CD4-positive, alpha-beta T cell (primary cell): ENCODE results near the gene LACTB. TPM values are rescaled to one million over a fixed set of nuclear protein-coding genes. Genes with fewer than 3 reads are reported as not detected.

ENCODE experiments used
- ATAC-seq: fragments of 200-7000 bp; cut with Tn5 transposase; one replicate; pipeline ENCODE4 v1.10.0; 2022; ENCODE audit warnings: mild to moderate bottlenecking; ENCODE audit not compliant: poor library complexity
- CTCF ChIA-PET: fragments of 350-600 bp; sonication (Branson Sonifier 250); formaldehyde crosslinking; loops from one replicate; lab custom pipeline; 2021; ENCODE audit warnings: antibody characterized with exemption, inconsistent platforms; lab: Charles Lee
- POLR2A ChIA-PET: fragments of 350-600 bp; sonication (Branson Sonifier 250); formaldehyde crosslinking; loops from one replicate; lab custom pipeline; 2021; ENCODE audit warnings: antibody characterized with exemption, inconsistent platforms; lab: Charles Lee
- DNase-seq, 14 experiments: peaks; one replicate each; pipeline ENCODE4 v3.0.0-alpha.2; 2013 to 2020; ENCODE audit warnings: mixed read lengths in 2 of 14
- H3K27ac ChIP-seq, 2 donors: one replicate each; pipeline versions ENCODE4 v1.5.1 to v1.7.0; 2013; ENCODE audit warnings: low read length in 2 of 2, low read depth in 1 of 2, mild to moderate bottlenecking in 1 of 2
- H3K27me3 ChIP-seq, 2 experiments: 1 replicate in 1 of 2; 2 replicates in 1 of 2; pipeline versions ENCODE4 v1.6.1 to v1.7.0; 2013; ENCODE audit warnings: low read length in 2 of 2, control low read depth in 1 of 2, mild to moderate bottlenecking in 1 of 2, moderate library complexity in 1 of 2; ENCODE audit not compliant: insufficient read depth in 2 of 2, control insufficient read depth in 1 of 2
- H3K36me3 ChIP-seq: one replicate; pipeline ENCODE4 v1.6.1; 2013; ENCODE audit warnings: low read length, control low read depth; ENCODE audit not compliant: insufficient read depth
- H3K4me1 ChIP-seq: one replicate; pipeline ENCODE4 v1.6.1; 2013; ENCODE audit warnings: low read length, control low read depth; ENCODE audit not compliant: insufficient read depth
- H3K4me3 ChIP-seq: one replicate; pipeline ENCODE4 v1.5.1; 2013; ENCODE audit warnings: mild to moderate bottlenecking, low read length, moderate library complexity
- H3K9me3 ChIP-seq, 2 experiments: 1 replicate in 1 of 2; 2 replicates in 1 of 2; pipeline versions ENCODE4 v1.6.1 to v1.7.0; 2013; ENCODE audit warnings: low read length in 2 of 2, mild to moderate bottlenecking in 2 of 2, control low read depth in 1 of 2, moderate library complexity in 1 of 2; ENCODE audit not compliant: control insufficient read depth in 1 of 2, insufficient read depth in 1 of 2
- H3K27ac Mint-ChIP-seq: one replicate; pipeline ENCODE4 v1.8.0; 2020; ENCODE audit warnings: mixed read lengths
- H3K27me3 Mint-ChIP-seq: one replicate; pipeline ENCODE4 v1.8.0; 2021; ENCODE audit warnings: mixed read lengths
- H3K36me3 Mint-ChIP-seq: one replicate; pipeline ENCODE4 v1.8.0; 2021; ENCODE audit warnings: low read depth, mixed read lengths
- H3K4me1 Mint-ChIP-seq: one replicate; pipeline ENCODE4 v1.8.0; 2021; ENCODE audit warnings: low read depth, mixed read lengths
- H3K4me3 Mint-ChIP-seq: one replicate; pipeline ENCODE4 v1.8.0; 2020; ENCODE audit warnings: mild to moderate bottlenecking, mixed read lengths
- H3K9me3 Mint-ChIP-seq: one replicate; pipeline ENCODE4 v1.8.0; 2020; ENCODE audit warnings: mixed read lengths
- intact Hi-C, 2 experiments: fragments of 100-400 bp; cut with DNase I in 1 of 2; cut with micrococcal nuclease in 1 of 2; formaldehyde crosslinking; loops; one replicate each; pipeline versions ENCODE4 v1.15.1 to v1.9.0; 2023 to 2025; cut with DNase I, micrococcal nuclease
- total RNA-seq, 174 experiments: library from RNA in 2 of 174; stranded (reverse) in 2 of 174; gene quantifications; one replicate each; pipeline ENCODE4 v1.2.3 and lab custom pipeline; 2021 to 2026
- TF ChIP-seq, protein P1 (sequence below): fragments of 200-600 bp; IDR thresholded peaks from one replicate; pipeline ENCODE4 v1.8.0; 2022; ENCODE audit warnings: antibody characterized with exemption, mild to moderate bottlenecking

The LACTB gene
- total RNA-seq, 2 experiments from 2014 or later = 6.9 to 7.0 TPM

- Histone ChIP-seq H3K36me3 (no peaks in the 10 kb centered on the region), H3K27ac (no peak overlapping the region), H3K4me1 (no peaks in the 10 kb centered on the region), H3K27me3 (no peaks in the 10 kb centered on the region), H3K4me3 (no peak overlapping the region), H3K9me3 (no peaks in the 10 kb centered on the region)
- intact Hi-C loops = loop anchor here in 1 of 2 experiments (5.0 kb wide), 1 partner anchor 233 kb away; no protein-coding TSS in a partner anchor
- DNase-seq (no peak), ATAC-seq (no peak)
- H3K4me3 Mint-ChIP-seq = no peak overlapping the region
- POLR2A ChIA-PET = no interaction called here
- no peak overlapping the region for H3K27ac Mint-ChIP-seq
- no peaks in the 10 kb centered on the region for H3K36me3 Mint-ChIP-seq
- TF ChIP-seq, protein P1, sequence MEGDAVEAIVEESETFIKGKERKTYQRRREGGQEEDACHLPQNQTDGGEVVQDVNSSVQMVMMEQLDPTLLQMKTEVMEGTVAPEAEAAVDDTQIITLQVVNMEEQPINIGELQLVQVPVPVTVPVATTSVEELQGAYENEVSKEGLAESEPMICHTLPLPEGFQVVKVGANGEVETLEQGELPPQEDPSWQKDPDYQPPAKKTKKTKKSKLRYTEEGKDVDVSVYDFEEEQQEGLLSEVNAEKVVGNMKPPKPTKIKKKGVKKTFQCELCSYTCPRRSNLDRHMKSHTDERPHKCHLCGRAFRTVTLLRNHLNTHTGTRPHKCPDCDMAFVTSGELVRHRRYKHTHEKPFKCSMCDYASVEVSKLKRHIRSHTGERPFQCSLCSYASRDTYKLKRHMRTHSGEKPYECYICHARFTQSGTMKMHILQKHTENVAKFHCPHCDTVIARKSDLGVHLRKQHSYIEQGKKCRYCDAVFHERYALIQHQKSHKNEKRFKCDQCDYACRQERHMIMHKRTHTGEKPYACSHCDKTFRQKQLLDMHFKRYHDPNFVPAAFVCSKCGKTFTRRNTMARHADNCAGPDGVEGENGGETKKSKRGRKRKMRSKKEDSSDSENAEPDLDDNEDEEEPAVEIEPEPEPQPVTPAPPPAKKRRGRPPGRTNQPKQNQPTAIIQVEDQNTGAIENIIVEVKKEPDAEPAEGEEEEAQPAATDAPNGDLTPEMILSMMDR = no peak
- CTCF ChIA-PET = interaction anchor here (1.2 kb wide), 1 partner anchor 14 kb away, joined by 3 read pairs; no protein-coding TSS in a partner anchor
- no peaks in the 10 kb centered on the region for H3K27me3 Mint-ChIP-seq
- peaks cover 5% of the 10 kb centered on the region for H3K4me1 Mint-ChIP-seq
- no peaks in the 10 kb centered on the region for H3K9me3 Mint-ChIP-seq
Observed at GRCh38 chr15:63169788-63170187, 48.1 kb downstream of the LACTB start.

GRCh38 chr15:63172376-63172775 lies 50.7 kb downstream of the LACTB start:
- Histone ChIP-seq H3K4me1 (no peaks in the 10 kb centered on the region), H3K27ac (no peak overlapping the region), H3K9me3 (no peaks in the 10 kb centered on the region), H3K36me3 (no peaks in the 10 kb centered on the region), H3K27me3 (no peaks in the 10 kb centered on the region), H3K4me3 (no peak overlapping the region)
- ChIA-PET POLR2A (interaction anchor here (1.7 kb wide), 1 partner anchor 15 kb away, joined by 5 read pairs; the partner anchor contains the start of gene RPS27L), CTCF (interaction anchor here (0.6 kb wide), 1 partner anchor 10 kb away, joined by 3 read pairs; no protein-coding TSS in a partner anchor)
- intact Hi-C loops = no loop called here
- Mint-ChIP-seq H3K4me3 (no peak overlapping the region), H3K36me3 (no peaks in the 10 kb centered on the region), H3K27ac (no peak overlapping the region), H3K4me1 (no peaks in the 10 kb centered on the region), H3K27me3 (no peaks in the 10 kb centered on the region), H3K9me3 (no peaks in the 10 kb centered on the region)
- ATAC-seq = no peak
- no peak for DNase-seq
- TF ChIP-seq, protein P1 = no peak

DNA sequence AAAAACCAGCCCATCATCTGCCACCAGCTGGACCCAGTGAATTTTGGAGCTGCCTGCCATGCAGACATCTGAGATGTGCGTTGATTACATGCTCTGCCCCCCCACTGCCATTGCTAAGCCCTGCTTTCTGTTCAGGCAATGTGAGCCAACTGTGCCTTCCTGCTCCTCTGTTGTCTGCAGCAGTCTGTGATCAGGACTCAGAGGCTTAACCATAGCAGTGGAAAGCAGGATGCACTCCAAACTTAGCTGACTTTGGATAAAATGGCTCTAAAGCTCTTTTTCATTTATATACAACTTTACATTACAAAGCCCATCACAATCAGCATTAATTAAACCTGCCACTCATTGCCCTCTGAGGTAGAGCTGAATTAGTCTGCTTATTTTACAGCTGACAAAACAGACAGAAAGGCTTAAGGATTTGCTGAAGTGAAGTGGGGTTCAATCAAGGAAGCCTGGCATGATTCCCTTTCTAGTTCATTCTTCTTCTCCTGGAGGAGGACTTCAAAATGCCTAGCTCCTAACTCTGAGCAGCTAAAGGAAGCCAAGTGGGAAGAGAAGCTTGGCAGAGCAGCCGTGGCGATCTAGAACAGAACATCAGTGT lies 51.3 kb downstream of the LACTB start:
- H3K27me3 ChIP-seq = no peaks in the 10 kb centered on the region
- no peaks in the 10 kb centered on the region for H3K9me3 ChIP-seq
- no peak overlapping the region for H3K4me3 Mint-ChIP-seq
- no peak overlapping the region for H3K27ac Mint-ChIP-seq
- H3K36me3 Mint-ChIP-seq = no peaks in the 10 kb centered on the region
- H3K4me1 Mint-ChIP-seq = no peaks in the 10 kb centered on the region
- no peak overlapping the region for H3K27ac ChIP-seq
- H3K36me3 ChIP-seq = no peaks in the 10 kb centered on the region
- intact Hi-C loops = no loop called here
- no peak overlapping the region for H3K4me3 ChIP-seq
- ChIA-PET CTCF (interaction anchor here (0.6 kb wide), 1 partner anchor 11 kb away, joined by 3 read pairs; no protein-coding TSS in a partner anchor), POLR2A (interaction anchor here (1.7 kb wide), 1 partner anchor 16 kb away, joined by 5 read pairs; the partner anchor contains the start of gene RPS27L)
- TF ChIP-seq, protein P1 = no peak
- H3K4me1 ChIP-seq = no peaks in the 10 kb centered on the region
- H3K27me3 Mint-ChIP-seq = no peaks in the 10 kb centered on the region
- DNase-seq = no peak
- H3K9me3 Mint-ChIP-seq = no peaks in the 10 kb centered on the region
- no peak for ATAC-seq
